Measurements from ENCODE around the gene GALK2. TPM values are rescaled to one million over a fixed set of nuclear protein-coding genes. Genes with fewer than 3 reads are reported as not detected.
A peak's percentile ranks its signal among the peaks of the same experiment; 100 is the strongest.
"Not testable (repeated sequence)": the region's sequence is repeated elsewhere in the genome, so short reads cannot be mapped to it uniquely, and the experiment has no call there.

Gene GALK2
- total and polyA plus RNA-seq, 5 donors, result 19.2 to 37.7 (median 27.4) TPM

DNA sequence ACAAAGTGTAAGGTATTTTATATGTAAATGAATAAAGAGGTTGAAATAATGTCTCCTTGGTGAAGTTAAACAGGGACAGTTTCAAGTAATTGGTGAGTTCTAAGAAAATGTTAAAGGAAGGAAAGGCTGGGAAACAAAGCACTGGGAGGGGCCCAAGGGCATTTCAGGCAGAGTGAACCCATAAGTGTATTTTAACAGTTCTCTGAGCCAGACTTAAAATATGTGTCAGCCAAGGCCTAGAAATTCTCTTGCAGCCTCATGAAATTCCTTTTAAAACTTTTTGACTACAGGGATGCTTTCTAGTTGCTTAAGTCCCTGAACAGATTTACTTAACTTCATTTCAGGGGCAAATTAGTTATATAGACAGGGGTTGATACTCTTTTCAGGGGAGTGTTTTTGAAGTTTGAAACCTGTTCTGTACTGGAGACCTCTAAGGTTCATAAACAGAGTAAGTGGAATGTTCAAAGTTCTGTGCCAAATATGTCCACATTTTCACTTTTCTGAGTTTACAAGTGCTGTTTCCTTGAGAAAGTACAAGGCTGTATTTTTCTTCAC is 77.6 kb downstream of the GALK2 start:
- intact Hi-C loops (cut with DNase I), result no loop called here
- Histone ChIP-seq H3K4me3 (ENCODE audit: low read length) (no peak overlapping the region), H3K9me3 (ENCODE audit: control insufficient read depth, low read length) (no peaks in the 10 kb centered on the region), H3K27me3 (ENCODE audit: control insufficient read depth, insufficient read depth) (no peaks in the 10 kb centered on the region), H3K27ac (ENCODE audit: low read length) (no peak overlapping the region), H3K4me1 (ENCODE audit: control insufficient read depth, insufficient read depth, low read length) (no peaks in the 10 kb centered on the region)
- ATAC-seq, result peak in 1 of 2 donors; percentile 54
- DNase-seq, result peak in 1 of 3 donors; percentile 37

- intact Hi-C loops (cut with DNase I), result no loop called here
- DNase-seq, result no peak
- Histone ChIP-seq H3K4me1 (ENCODE audit: control insufficient read depth, insufficient read depth, low read length) (no peaks in the 10 kb centered on the region), H3K9me3 (ENCODE audit: control insufficient read depth, low read length) (no peaks in the 10 kb centered on the region), H3K27me3 (ENCODE audit: control insufficient read depth, insufficient read depth) (no peaks in the 10 kb centered on the region), H3K4me3 (ENCODE audit: low read length) (no peak overlapping the region), H3K27ac (ENCODE audit: low read length) (no peak overlapping the region)
- WGBS, result 98% methylated on average over 1 of the region's 1 CpG
- ATAC-seq, result no peak
These were observed 78.2 kb downstream of the GALK2 start for GRCh38 chr15:49248291-49248690.

DNA sequence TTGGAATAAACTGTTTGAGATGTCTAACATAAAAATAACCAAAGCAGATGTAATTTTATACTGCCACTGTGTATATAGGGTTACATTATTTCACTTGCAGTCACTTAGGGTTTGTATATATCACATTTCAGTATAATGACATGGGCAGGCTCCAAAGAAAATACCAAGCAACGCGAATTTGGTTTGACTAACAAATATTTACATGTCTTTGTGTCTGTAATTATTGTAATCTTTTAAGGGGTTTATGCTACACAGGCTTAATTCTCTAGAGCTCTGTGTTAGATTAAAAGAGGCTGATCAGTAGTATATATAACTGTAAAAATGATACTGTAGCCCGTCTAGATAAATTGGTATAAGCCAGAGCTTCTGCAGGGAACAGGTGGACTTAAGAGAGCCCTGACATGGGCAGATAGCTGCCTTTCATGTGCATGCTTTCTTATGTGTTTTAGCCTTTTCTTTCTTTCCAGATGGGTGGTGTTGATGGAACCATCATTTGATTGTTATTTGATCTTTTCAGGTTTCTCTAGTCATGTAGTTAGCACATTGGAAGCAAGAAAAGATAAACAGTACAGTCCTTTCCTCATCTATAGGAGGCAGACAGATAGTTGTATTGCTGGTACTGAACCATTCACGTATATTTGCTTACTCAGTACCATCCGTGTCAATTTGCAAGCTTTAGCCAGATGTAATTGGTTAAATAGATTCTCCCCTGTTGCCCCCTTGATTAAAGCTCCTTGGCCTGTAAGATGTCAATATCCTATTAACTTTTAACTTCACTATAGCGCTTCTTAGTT is 86.1 kb downstream of the GALK2 start:
- no peak overlapping the region for H3K4me3 ChIP-seq (ENCODE audit: low read length)
- intact Hi-C loops (cut with DNase I), result no loop called here

DNA sequence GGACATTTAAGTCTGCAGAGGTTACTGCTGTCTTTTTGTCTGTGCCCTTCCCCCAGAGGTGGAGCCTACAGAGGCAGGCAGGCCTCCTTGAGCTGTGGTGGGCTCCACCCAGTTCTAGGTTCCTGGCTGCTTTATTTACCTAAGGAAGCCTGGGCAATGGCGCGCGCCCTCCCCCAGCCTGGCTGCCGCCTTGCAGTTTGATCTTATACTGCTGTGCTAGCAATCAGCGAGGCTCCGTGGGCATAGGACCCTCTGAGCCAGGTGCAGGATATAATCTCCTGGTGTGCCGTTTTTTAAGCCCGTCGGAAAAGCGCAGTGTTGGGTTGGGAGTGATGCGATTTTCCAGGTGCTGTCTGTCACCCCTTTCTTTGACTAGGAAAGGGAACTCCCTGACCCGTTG is 95.1 kb downstream of the GALK2 start:
- intact Hi-C loops (cut with DNase I), result not testable (repeated sequence)

More for the DNA sequence above, 86.1 kb downstream of the GALK2 start:
- ATAC-seq, result no peak
- Histone ChIP-seq H3K4me1 (ENCODE audit: control insufficient read depth, insufficient read depth, low read length) (no peaks in the 10 kb centered on the region), H3K27ac (ENCODE audit: low read length) (no peak overlapping the region), H3K9me3 (ENCODE audit: control insufficient read depth, low read length) (no peaks in the 10 kb centered on the region), H3K27me3 (ENCODE audit: control insufficient read depth, insufficient read depth) (no peaks in the 10 kb centered on the region)
- WGBS, result 83% methylated on average over 6 of the region's 6 CpGs
- DNase-seq, result no peak

DNA sequence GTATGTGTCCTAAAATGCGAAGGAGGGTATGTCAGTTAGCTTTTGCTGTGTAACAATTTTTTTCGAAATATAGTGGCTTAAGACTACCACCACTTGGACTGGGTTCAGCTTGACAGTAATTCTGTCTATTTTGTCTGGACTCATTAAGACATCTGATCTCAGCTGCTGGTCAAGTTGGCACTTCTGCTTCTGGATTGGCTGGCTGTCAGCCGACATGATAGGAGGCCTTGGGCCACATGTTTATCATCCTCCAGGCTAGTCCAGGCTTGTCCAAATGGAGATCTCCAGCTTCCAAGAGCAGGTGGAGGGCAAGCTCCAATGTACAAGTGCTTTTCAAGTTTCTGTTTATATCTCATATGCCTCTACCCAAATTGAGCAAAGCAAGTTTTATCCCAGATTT is 95.9 kb downstream of the GALK2 start:
- Histone ChIP-seq H3K9me3 (ENCODE audit: control insufficient read depth, low read length) (no peaks in the 10 kb centered on the region), H3K4me1 (ENCODE audit: control insufficient read depth, insufficient read depth, low read length) (peaks cover 2% of the 10 kb centered on the region), H3K27me3 (ENCODE audit: control insufficient read depth, insufficient read depth) (no peaks in the 10 kb centered on the region), H3K4me3 (ENCODE audit: low read length) (no peak overlapping the region), H3K27ac (ENCODE audit: low read length) (no peak overlapping the region)
- ATAC-seq, result no peak
- 94% methylated on average over 3 of the region's 3 CpGs for WGBS
- intact Hi-C loops (cut with DNase I), result no loop called here
- DNase-seq, result no peak

More for the DNA sequence above, 95.1 kb downstream of the GALK2 start:
- 96% methylated on average over 12 of the region's 12 CpGs for WGBS
- H3K4me3 ChIP-seq (ENCODE audit: low read length); H3K27ac ChIP-seq (ENCODE audit: low read length); H3K4me1 ChIP-seq (ENCODE audit: control insufficient read depth, insufficient read depth, low read length); H3K27me3 ChIP-seq (ENCODE audit: control insufficient read depth, insufficient read depth); H3K9me3 ChIP-seq (ENCODE audit: control insufficient read depth, low read length); DNase-seq; ATAC-seq: not testable (repeated sequence)

DNA sequence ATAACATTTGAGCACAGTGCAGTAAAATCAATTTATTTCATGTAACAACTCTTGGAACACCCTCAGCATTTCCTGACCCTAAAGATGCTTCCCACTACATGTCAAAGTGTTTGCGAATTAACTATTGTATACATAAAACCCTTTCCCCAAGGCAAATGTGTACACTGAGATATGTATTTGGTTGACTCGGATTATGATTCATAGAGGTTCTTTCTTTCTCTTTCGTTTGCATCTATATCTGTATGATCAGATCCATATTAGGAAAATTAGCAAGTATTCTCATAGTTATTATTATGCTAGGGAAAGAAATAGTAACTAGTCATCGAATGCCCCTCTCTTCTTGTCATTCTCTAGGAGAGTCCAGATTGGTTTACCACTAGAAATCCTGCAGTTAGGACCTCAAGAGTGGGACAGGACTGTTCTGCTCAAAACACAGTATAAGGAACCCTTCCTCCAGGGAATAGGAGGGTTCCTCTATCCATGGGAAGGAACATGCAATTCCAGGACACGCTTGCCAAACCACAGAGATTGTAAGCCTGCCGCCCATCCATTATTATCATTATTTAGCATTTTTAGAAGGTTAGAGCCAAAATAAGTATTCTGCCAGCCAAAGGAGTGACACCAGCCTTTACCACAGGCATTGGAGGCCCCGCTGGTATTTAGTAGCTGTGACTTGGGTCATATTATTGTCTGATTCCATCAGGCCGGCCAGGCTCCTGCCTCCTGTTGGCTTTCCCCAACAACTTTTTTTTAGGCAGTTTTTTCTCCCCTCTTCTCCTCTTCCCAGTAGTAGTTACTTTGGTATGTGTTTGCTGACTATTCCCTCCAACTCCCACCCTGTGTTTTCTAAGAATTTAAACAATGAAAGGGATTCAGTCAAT is 100.7 kb downstream of the GALK2 start:
- H3K4me3 ChIP-seq (ENCODE audit: low read length), result no peak overlapping the region
- H3K4me1 ChIP-seq (ENCODE audit: control insufficient read depth, insufficient read depth, low read length), result peaks cover 2% of the 10 kb centered on the region
- ATAC-seq (peak; percentile 95), DNase-seq (peak; percentile 59 to 88 (median 65))
- intact Hi-C loops (cut with DNase I), result no loop called here
- no peaks in the 10 kb centered on the region for H3K9me3 ChIP-seq (ENCODE audit: control insufficient read depth, low read length)
- 66% methylated on average over 8 of the region's 8 CpGs for WGBS
- peak overlapping the region; percentile 23 for H3K27ac ChIP-seq (ENCODE audit: low read length)
- H3K27me3 ChIP-seq (ENCODE audit: control insufficient read depth, insufficient read depth), result no peaks in the 10 kb centered on the region

DNA sequence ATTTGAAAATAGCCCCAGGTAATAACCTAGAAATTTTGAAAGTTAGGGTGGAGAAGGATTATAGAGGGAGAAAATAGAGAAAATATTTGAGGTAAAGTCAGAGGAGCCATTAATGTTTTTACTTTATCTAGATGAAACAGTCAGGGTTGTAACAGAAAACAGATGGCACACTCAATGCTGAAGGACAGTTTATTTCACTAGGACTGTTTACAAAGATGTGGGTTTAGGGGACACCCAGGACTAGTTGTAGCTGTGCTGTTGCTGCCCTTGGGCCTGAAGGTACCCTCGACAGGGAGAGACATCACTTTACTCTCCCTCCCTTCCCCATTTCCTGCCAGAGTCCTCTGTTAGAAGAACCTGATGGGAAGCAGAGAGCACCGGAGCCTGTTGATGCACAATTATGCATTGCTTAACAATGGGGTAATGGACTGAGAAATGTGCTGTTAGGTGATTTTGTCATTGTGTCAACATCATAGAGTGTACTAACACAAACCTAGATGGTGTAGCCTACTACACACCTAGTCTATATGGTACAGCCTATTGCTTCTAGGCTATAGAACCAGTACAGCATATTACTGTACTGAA is 103.8 kb downstream of the GALK2 start:
- intact Hi-C loops (cut with DNase I), result no loop called here
- Histone ChIP-seq H3K4me1 (ENCODE audit: control insufficient read depth, insufficient read depth, low read length) (peaks cover 1% of the 10 kb centered on the region), H3K27me3 (ENCODE audit: control insufficient read depth, insufficient read depth) (no peaks in the 10 kb centered on the region), H3K9me3 (ENCODE audit: control insufficient read depth, low read length) (no peaks in the 10 kb centered on the region), H3K4me3 (ENCODE audit: low read length) (no peak overlapping the region), H3K27ac (ENCODE audit: low read length) (no peak overlapping the region)
- WGBS, result 64% methylated on average over 2 of the region's 2 CpGs
- no peak for ATAC-seq
- DNase-seq, result no peak

DNA sequence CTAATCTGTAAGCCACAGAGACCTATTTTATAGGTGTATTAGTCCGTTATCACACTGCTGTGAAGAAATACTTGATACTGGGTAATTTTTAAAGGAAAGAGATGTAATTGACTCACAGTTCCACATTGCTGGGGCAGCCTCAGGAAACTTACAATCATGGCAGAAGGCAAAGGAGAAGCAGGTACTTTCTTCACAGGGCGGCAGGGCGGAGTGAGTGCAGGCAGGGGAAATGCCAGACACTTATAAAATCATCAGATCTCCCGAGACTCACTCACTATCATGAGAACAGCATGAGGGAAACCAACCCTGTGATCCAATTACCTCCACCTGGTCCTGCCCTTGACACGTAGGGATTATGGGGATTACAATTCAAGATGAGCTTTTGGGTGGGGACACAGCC is 108.7 kb downstream of the GALK2 start:
- Histone ChIP-seq H3K27ac (ENCODE audit: low read length) (no peak overlapping the region), H3K9me3 (ENCODE audit: control insufficient read depth, low read length) (no peaks in the 10 kb centered on the region), H3K4me1 (ENCODE audit: control insufficient read depth, insufficient read depth, low read length) (peaks cover 1% of the 10 kb centered on the region), H3K27me3 (ENCODE audit: control insufficient read depth, insufficient read depth) (no peaks in the 10 kb centered on the region), H3K4me3 (ENCODE audit: low read length) (no peak overlapping the region)
- no peak for DNase-seq
- 96% methylated on average over 5 of the region's 5 CpGs for WGBS
- intact Hi-C loops (cut with DNase I), result no loop called here
- no peak for ATAC-seq

DNA sequence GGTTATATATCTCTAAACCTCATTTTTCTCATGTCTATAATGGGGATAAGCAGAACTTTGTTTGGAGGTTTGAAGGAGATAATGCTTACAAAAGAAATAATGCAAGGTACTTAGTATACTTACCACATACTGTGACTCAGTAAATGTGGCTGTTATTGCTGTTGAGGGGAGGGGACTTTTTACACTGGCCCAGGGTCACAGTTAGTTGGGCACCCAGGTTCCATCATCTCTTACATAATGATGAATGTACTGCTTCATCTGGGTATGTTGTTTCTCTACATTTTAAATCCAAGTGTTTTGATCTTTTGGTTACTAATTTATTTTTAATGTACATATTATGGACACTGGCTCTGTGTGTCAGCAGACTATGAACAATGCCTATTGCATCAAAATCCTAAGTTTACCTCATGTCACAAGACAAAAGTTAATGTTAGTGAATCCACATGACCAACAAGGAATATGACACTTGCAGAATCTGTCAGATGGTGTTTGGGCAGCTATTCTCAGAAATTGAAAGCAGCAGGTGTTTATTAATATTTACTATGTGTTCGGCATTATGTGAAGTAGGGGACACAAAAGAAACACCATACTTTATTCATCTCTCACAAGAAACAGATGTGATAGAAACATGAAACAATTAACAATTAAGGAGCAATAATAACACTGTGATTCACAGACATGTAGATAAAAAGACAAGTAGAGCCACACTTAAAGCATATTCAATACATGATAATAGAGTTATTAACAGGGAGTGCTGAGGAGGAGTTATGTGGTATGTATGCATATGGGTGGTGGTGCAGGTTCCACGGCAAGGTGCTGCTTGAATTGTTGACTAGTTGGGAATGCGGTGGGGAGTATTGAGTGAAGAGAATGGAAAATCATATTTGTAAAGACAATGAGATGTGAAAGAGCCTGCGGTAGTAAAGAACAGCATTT is 109.7 kb downstream of the GALK2 start:
- Histone ChIP-seq H3K9me3 (ENCODE audit: control insufficient read depth, low read length) (no peaks in the 10 kb centered on the region), H3K27me3 (ENCODE audit: control insufficient read depth, insufficient read depth) (no peaks in the 10 kb centered on the region), H3K27ac (ENCODE audit: low read length) (no peak overlapping the region), H3K4me3 (ENCODE audit: low read length) (no peak overlapping the region), H3K4me1 (ENCODE audit: control insufficient read depth, insufficient read depth, low read length) (peaks cover 1% of the 10 kb centered on the region)
- intact Hi-C loops (cut with DNase I), result no loop called here
- ATAC-seq (no peak), DNase-seq (no peak)
- WGBS, result 96% methylated on average over 4 of the region's 4 CpGs

DNA sequence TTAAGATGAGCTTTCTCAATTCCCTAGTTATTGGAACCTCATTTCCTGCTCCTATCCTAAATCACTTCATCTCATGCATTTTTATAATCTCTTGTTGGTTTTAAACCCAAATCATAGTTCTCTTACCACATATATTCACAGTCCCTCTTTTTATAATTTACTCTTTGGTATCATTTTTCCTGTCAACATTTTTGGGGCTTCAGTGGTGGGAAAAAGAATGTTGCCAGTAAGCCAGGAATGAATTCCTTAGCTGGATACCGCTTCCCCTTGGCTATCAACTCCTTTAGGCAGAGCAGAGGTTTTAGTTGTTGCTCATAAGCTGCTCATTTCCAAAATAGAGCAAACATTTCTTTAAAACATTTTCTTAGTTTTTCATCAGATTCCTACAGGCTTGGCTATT is 112.3 kb downstream of the GALK2 start:
- Histone ChIP-seq H3K9me3 (ENCODE audit: control insufficient read depth, low read length) (no peaks in the 10 kb centered on the region), H3K4me3 (ENCODE audit: low read length) (no peak overlapping the region), H3K27me3 (ENCODE audit: control insufficient read depth, insufficient read depth) (no peaks in the 10 kb centered on the region), H3K4me1 (ENCODE audit: control insufficient read depth, insufficient read depth, low read length) (no peaks in the 10 kb centered on the region), H3K27ac (ENCODE audit: low read length) (no peak overlapping the region)
- 81% methylated on average over 1 of the region's 1 CpG for WGBS
- ATAC-seq (no peak), DNase-seq (no peak)
- intact Hi-C loops (cut with DNase I), result no loop called here

Measured in right cardiac atrium (tissue), 5 donors.